Upper lobe of left lung (tissue), 6 donors: ENCODE measurements around the gene SAMMSON. TPM values are rescaled to one million over a fixed set of nuclear protein-coding genes. Genes with fewer than 3 reads are reported as not detected.

ENCODE experiments used
- ATAC-seq, 2 donors: fragments of 200-7000 bp; cut with Tn5 transposase; one replicate each; pipeline ENCODE4 v1.9.1; 2022; ENCODE audit warnings: mild to moderate bottlenecking in 2 of 2, moderate library complexity in 2 of 2; ENCODE audit not compliant: low FRiP score in 2 of 2
- DNase-seq, 2 donors: peaks; one replicate each; pipeline ENCODE4 v3.0.0-alpha.2; 2019 to 2020
- H3K27ac ChIP-seq, 4 donors: fragments of 200-600 bp; sonication (generic); one replicate each; pipeline ENCODE4 v1.5.1; 2016 to 2019
- H3K27me3 ChIP-seq, 4 donors: fragments of 200-600 bp; sonication (generic); one replicate each; pipeline ENCODE4 v1.5.1; 2017 to 2019
- H3K36me3 ChIP-seq, 4 donors: fragments of 200-600 bp; sonication (generic); one replicate each; pipeline ENCODE4 v1.5.1; 2016 to 2019
- H3K4me1 ChIP-seq, 4 donors: fragments of 200-600 bp; sonication (generic); one replicate each; pipeline ENCODE4 v1.5.1; 2018 to 2019
- H3K4me3 ChIP-seq, 4 donors: fragments of 200-600 bp; sonication (generic); one replicate each; pipeline ENCODE4 v1.5.1; 2017 to 2019; ENCODE audit warnings: mild to moderate bottlenecking in 2 of 4, moderate library complexity in 1 of 4
- H3K9me3 ChIP-seq, 4 donors: fragments of 200-600 bp; sonication (generic); one replicate each; pipeline ENCODE4 v1.5.1; 2018 to 2019
- CTCF ChIP-seq, 6 experiments: fragments of 450-650 bp in 4 of 6; fragments of 200-600 bp in 2 of 6; sonication (generic) in 2 of 6; IDR thresholded peaks; one replicate each; pipeline ENCODE4 v1.5.1; 2016 to 2019; ENCODE audit warnings: antibody characterized with exemption in 6 of 6
- EP300 ChIP-seq, 4 donors: sonication (generic); formaldehyde crosslinking; IDR thresholded peaks; one replicate each; pipeline ENCODE4 v1.5.1; 2017; ENCODE audit warnings: antibody characterized with exemption in 4 of 4, control low read depth in 2 of 4
- POLR2A ChIP-seq, 4 donors: fragments of 450-650 bp; IDR thresholded peaks; one replicate each; pipeline ENCODE4 v1.5.1; 2016 to 2017; ENCODE audit warnings: antibody characterized with exemption in 4 of 4, mild to moderate bottlenecking in 2 of 4
- POLR2AphosphoS5 ChIP-seq, 2 donors: sonication (generic); formaldehyde crosslinking; IDR thresholded peaks; one replicate each; pipeline ENCODE4 v1.5.1; 2017; ENCODE audit warnings: antibody characterized with exemption in 2 of 2
- WGBS, 2 donors: methylation state at CpG; one replicate each; pipeline ENCODE4 v1.1.5; 2017 to 2018; 5-methylcytosine and 5-hydroxymethylcytosine counted together
- total RNA-seq, 6 donors: library from RNA; depleted of rRNA in 4 of 6; stranded (reverse); fragments of >200 nt in 4 of 6; gene quantifications; one replicate each; pipeline versions ENCODE4 v1.1.0 to v1.2.1, GENCODE V29; 2016 to 2021
- donor health status: DM: no; HTN: no; CAD: no; lungs with moderate emphysema.
- donor health status: DM: no; HTN: yes; CAD: no; lungs with severe emphysema.

The SAMMSON gene
- total RNA-seq, 6 donors from 2014 or later, result 0.30 TPM; not detected in 5

DNA sequence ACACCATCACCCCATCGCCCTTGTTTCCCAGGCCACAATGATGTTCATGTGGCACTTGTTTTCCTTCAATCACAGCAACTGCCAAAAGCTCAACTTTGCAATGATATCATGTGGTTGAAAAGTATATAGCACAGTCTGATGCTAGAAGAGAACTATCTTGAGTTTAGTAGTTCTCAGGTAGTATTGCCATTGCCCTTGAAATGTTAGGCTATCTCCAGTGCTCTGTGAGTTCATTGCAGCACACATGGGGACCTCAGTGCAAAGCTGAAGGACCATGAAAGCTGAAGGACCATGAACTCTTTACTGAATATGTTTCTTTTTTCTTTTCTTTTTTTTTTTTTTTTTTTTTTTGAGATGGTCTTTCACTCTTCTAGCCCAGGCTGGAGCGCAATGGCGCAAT is 35.9 kb upstream of the SAMMSON start:
- no peaks in the 10 kb centered on the region for H3K27me3 ChIP-seq
- H3K4me1 ChIP-seq, result no peaks in the 10 kb centered on the region
- no peak for DNase-seq
- WGBS, 2 donors, result 98 to 99% methylated on average over 3 of the region's 3 CpGs
- H3K27ac ChIP-seq, result no peak overlapping the region
- no peak for TF ChIP-seq POLR2A (IDR thresholded peaks at IDR 0.05)
- no peak for TF ChIP-seq POLR2AphosphoS5 (IDR thresholded peaks at IDR 0.05)
- TF ChIP-seq CTCF (IDR thresholded peaks at IDR 0.05), result no peak
- no peak for TF ChIP-seq EP300 (IDR thresholded peaks at IDR 0.05)
- no peak for ATAC-seq
- no peak overlapping the region for H3K4me3 ChIP-seq
- peaks cover 0 to 23% (median 8%) of the 10 kb centered on the region in 4 donors for H3K36me3 ChIP-seq
- H3K9me3 ChIP-seq, result no peaks in the 10 kb centered on the region

DNA sequence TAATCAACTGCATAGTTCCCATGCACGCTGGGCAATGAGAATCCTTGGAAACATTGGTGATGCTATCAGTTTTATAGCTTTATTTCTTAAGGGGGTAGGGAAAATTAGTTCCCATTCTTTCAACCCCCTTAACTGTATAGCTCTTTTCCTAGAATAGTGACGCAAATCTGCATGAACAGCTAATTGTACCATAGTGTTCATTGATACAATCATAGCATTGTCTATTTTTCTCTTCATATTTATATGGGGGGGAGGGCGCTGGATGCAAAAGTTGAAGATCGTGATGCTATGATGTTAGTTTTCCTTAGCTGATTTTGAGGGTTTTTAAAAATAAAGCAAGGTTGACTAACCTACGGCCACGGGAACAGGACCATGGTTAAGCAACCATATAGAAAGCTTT is 32.4 kb upstream of the SAMMSON start:
- Histone ChIP-seq H3K4me1 (no peaks in the 10 kb centered on the region), H3K36me3 (peaks cover 0 to 13% (median 2%) of the 10 kb centered on the region in 4 donors), H3K9me3 (no peaks in the 10 kb centered on the region), H3K4me3 (no peak overlapping the region), H3K27me3 (no peaks in the 10 kb centered on the region), H3K27ac (no peak overlapping the region)
- 84 to 87% methylated on average over 6 of the region's 6 CpGs for WGBS, 2 donors
- no peak for DNase-seq
- TF ChIP-seq CTCF (IDR thresholded peaks at IDR 0.05) (no peak), POLR2AphosphoS5 (IDR thresholded peaks at IDR 0.05) (no peak), EP300 (IDR thresholded peaks at IDR 0.05) (no peak), POLR2A (IDR thresholded peaks at IDR 0.05) (no peak)
- no peak for ATAC-seq

DNA sequence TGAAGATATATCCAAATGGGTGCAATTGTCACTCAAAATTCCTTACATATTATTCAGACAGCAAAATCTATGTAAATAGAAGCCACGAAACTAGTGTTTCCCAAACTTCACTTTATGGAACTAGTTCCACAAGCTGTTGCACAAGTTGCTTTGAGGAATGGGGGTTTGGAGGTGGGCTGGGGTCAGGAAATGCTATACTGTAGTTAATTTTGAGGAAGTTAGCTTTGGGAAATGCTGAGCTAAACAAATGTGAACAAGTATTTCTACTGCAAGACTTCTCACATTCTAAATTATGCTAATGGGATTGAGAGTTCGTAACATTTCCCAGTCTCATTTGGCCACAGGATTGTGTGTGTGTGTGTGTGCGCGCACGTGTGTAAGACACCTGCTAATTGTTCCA is 28.7 kb upstream of the SAMMSON start:
- H3K36me3 ChIP-seq, result no peaks in the 10 kb centered on the region
- no peaks in the 10 kb centered on the region for H3K9me3 ChIP-seq
- no peak overlapping the region for H3K27ac ChIP-seq
- H3K4me3 ChIP-seq, result no peak overlapping the region
- no peaks in the 10 kb centered on the region for H3K27me3 ChIP-seq
- WGBS, 2 donors, result 76 to 82% methylated on average over 5 of the region's 5 CpGs
- ATAC-seq (peak in 1 of 2 donors; percentile 28), DNase-seq (no peak)
- no peak for TF ChIP-seq POLR2AphosphoS5 (IDR thresholded peaks at IDR 0.05)
- no peak for TF ChIP-seq CTCF (IDR thresholded peaks at IDR 0.05)
- no peaks in the 10 kb centered on the region for H3K4me1 ChIP-seq

GRCh38 chr3:69972672-69973071 is 26.9 kb upstream of the SAMMSON start:
- H3K27ac ChIP-seq, result no peak overlapping the region
- ATAC-seq (no peak), DNase-seq (no peak)
- H3K4me3 ChIP-seq, result no peak overlapping the region
- H3K27me3 ChIP-seq, result no peaks in the 10 kb centered on the region
- peaks cover 0 to 4% (median 1%) of the 10 kb centered on the region in 4 donors for H3K9me3 ChIP-seq
- H3K36me3 ChIP-seq, result no peaks in the 10 kb centered on the region
- no peak for TF ChIP-seq POLR2AphosphoS5 (IDR thresholded peaks at IDR 0.05)
- no peak for TF ChIP-seq EP300 (IDR thresholded peaks at IDR 0.05)
- no peak for TF ChIP-seq POLR2A (IDR thresholded peaks at IDR 0.05)
- no peak for TF ChIP-seq CTCF (IDR thresholded peaks at IDR 0.05)
- WGBS, 2 donors, result 81 to 88% methylated on average over 4 of the region's 4 CpGs
- no peaks in the 10 kb centered on the region for H3K4me1 ChIP-seq

GRCh38 chr3:69976021-69976420 is 23.5 kb upstream of the SAMMSON start:
- WGBS, 2 donors, result 90 to 94% methylated on average over 2 of the region's 2 CpGs
- H3K36me3 ChIP-seq, result no peaks in the 10 kb centered on the region
- ATAC-seq (no peak), DNase-seq (no peak)
- H3K9me3 ChIP-seq, result peaks cover 7 to 21% (median 14%) of the 10 kb centered on the region in 4 donors
- no peak overlapping the region for H3K4me3 ChIP-seq
- TF ChIP-seq POLR2AphosphoS5 (IDR thresholded peaks at IDR 0.05), result no peak
- TF ChIP-seq CTCF (IDR thresholded peaks at IDR 0.05), result no peak
- no peak for TF ChIP-seq EP300 (IDR thresholded peaks at IDR 0.05)
- TF ChIP-seq POLR2A (IDR thresholded peaks at IDR 0.05), result no peak
- no peaks in the 10 kb centered on the region for H3K27me3 ChIP-seq
- no peak overlapping the region for H3K27ac ChIP-seq
- H3K4me1 ChIP-seq, result no peaks in the 10 kb centered on the region
